GM12872 (cell line): ENCODE results near the gene APOL2.

Experiments used
- CTCF ChIP-seq: IDR thresholded peaks from 3 replicates; pipeline ENCODE4 v1.5.1; 2011; ENCODE audit warnings: low read depth, mild to moderate bottlenecking, low read length, moderate library complexity; ENCODE audit not compliant: insufficient read depth

The APOL2 gene

GRCh38 chr22:36244522-36245391, 5.4 kb upstream of the APOL2 start:
- TF ChIP-seq CTCF: no peak

- no peak for TF ChIP-seq CTCF
Observed at GRCh38 chr22:36243986-36244385, 4.7 kb upstream of the APOL2 start.

- no peak for TF ChIP-seq CTCF
Observed at GRCh38 chr22:36239150-36239400, 252 bp downstream of the APOL2 start.

DNA sequence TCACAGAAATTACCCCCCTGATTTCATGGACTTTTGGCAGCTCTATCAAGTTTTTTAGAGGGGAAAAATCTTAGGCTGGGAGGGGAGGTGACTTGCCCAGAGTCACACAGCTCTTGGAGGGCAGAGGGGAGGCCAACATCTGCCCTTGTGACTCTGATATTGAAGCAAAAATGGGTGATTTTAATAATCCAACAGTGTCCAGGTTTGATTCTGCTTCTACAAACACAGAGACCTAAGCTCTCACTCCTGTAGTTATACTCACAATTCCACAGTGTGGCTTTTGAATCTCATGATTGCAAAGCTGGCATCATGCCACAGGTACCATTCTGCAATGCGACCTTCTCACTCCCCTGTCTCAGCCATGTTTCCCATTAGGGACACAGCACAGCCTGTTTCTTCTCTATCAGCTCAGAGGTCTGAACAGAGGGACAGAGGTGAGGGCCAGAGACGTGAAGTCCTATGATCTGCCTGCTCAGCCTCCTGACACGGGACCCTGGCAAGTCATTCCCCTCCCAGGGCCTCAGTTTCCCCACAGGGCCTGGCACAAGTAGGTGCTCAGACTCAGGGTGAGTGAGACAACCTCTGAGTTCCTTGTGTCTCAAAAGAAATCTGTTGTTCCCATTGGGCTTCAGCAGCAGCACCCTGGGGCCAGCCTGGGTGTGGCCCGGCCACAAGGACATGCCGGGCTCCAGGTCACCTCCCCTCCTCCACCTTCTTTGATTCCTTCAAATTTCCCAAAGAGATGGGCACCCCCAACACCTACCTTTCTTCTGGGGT, 766 bp downstream of the APOL2 start:
- TF ChIP-seq CTCF: no peak

DNA sequence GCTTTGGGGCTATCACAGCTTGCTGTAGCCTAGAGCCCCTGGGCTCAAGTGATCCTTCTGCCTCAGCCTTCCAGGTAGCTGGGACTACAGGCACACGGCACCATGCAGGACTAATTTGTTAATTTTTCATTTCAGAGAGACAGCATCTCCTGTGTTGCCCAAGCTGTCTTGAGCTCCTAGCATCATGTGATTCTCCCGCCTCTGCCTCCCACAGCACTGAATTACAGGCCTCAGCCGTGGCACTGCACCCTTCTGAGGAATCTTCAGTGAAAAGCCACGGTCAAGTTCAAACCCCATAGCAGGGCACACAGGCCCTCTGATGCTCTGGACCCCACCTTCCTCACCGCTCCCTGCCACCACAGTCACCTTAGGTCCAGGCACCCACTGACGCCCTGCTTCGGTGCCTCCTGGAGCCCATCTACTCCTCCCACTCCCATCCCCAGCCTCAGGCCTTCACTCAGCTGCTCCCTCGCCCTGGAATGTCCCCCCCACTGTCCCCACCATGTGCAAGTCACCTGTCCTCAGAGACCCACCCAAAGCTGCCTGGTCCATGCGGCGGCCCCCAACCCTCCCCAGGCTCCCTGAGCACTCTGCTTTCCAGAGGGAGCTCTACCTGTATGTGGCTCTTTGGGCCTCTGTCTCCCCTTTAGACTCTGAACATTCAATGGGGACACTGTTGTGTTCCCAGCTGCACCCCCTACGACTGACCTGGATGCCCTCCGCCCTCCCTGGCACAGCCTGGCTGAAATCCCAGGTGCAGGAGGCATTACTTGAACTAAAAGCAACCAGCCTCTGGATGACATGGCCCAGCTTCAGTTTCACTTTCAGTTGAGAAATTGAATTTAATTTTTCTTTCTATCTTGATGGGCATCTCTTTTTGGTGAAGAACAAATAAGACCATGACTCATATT, 1.6 kb downstream of the APOL2 start:
- TF ChIP-seq CTCF: no peak

DNA sequence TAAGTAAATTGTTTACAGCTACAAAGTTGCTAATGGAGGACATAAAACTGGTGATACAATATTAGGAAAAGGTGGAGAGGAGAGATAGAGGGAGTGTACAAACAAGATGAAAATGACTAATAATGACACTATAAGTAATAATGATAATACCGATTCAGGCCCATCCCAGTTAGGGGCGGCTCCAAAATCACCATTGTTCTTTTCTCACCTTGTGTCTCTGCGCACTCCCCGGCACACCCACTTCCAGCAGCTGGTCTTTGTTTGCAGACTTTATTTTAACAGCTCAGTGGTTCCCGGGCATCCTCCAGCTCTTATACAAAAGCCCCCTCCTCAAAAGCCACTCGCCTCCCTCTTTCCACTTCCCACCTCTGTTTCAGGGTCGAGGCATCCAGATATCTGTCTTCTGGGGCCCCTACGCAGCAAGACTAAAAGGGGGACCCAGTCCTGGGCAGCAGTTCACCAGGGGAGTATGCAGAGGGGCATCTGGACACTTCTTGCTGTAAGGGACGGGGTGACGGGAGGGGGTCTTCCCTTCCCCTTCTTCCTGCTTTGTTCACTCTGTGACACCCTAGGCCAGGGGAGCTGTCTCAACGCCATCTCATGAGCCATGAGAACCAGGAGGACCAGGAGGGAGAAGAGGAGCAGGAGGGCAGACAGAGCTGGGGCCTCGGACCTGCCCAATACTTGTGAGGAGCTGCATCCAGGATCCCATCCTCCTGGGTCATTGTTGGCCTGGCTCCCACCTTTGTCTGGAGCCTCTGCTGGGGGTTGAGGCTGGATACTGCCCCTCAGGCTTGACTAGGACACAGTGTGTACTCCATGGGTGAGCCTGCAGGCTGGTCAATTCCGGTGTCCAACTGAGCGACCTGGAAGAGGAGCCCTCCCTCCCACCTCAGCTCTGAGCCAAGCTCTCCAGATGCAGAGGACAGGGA, 2.7 kb downstream of the APOL2 start:
- no peak for TF ChIP-seq CTCF
